Activated B cell treated with CpG ODN at 0.5 μM for 24 hours (primary cell): Measurements from ENCODE around the gene CCDC85B. TPM values are rescaled to one million over a fixed set of nuclear protein-coding genes. Genes with fewer than 3 reads are reported as not detected.

Source experiments
- ATAC-seq: fragments of 200-7000 bp; cut with Tn5 transposase; one replicate; pipeline ENCODE4 v1.10.0; 2021; ENCODE audit warnings: low read depth, mild to moderate bottlenecking, moderate library complexity
- CTCF ChIA-PET: fragments of 350-600 bp; sonication (Branson Sonifier 250); formaldehyde crosslinking; loops from one replicate; lab custom pipeline; 2021; ENCODE audit warnings: antibody characterized with exemption; lab: Charles Lee
- POLR2A ChIA-PET: fragments of 350-600 bp; sonication (Branson Sonifier 250); formaldehyde crosslinking; loops from one replicate; lab custom pipeline; 2021; ENCODE audit warnings: antibody characterized with exemption; lab: Charles Lee
- DNase-seq: peaks from one replicate; pipeline ENCODE4 v3.0.0; 2022
- H3K27ac Mint-ChIP-seq: one replicate; pipeline ENCODE4 v1.8.0; 2020; ENCODE audit warnings: mixed read lengths
- H3K27me3 Mint-ChIP-seq: one replicate; pipeline ENCODE4 v1.8.0; 2021; ENCODE audit warnings: mixed read lengths
- H3K36me3 Mint-ChIP-seq: one replicate; pipeline ENCODE4 v1.8.0; 2021; ENCODE audit warnings: low read depth, mixed read lengths
- H3K4me1 Mint-ChIP-seq: one replicate; pipeline ENCODE4 v1.8.0; 2021; ENCODE audit warnings: mixed read lengths
- H3K4me3 Mint-ChIP-seq: one replicate; pipeline ENCODE4 v1.8.0; 2020; ENCODE audit warnings: mild to moderate bottlenecking, mixed read lengths
- H3K9me3 Mint-ChIP-seq: one replicate; pipeline ENCODE4 v1.8.0; 2020; ENCODE audit warnings: mixed read lengths
- intact Hi-C: fragments of 100-400 bp; cut with micrococcal nuclease; formaldehyde crosslinking; loops from one replicate; pipeline ENCODE4 v1.15.1; 2024
- total RNA-seq: library from RNA; stranded (reverse); gene quantifications from 2 replicates; pipeline ENCODE4 v1.2.3, GENCODE V29; 2022
- TF ChIP-seq, protein P1 (sequence below): fragments of 200-600 bp; IDR thresholded peaks from one replicate; pipeline ENCODE4 v1.8.0; 2022; ENCODE audit warnings: antibody characterized with exemption, mild to moderate bottlenecking

The CCDC85B gene
- total RNA-seq, 1 donor from 2014 or later = 21.6 TPM

DNA sequence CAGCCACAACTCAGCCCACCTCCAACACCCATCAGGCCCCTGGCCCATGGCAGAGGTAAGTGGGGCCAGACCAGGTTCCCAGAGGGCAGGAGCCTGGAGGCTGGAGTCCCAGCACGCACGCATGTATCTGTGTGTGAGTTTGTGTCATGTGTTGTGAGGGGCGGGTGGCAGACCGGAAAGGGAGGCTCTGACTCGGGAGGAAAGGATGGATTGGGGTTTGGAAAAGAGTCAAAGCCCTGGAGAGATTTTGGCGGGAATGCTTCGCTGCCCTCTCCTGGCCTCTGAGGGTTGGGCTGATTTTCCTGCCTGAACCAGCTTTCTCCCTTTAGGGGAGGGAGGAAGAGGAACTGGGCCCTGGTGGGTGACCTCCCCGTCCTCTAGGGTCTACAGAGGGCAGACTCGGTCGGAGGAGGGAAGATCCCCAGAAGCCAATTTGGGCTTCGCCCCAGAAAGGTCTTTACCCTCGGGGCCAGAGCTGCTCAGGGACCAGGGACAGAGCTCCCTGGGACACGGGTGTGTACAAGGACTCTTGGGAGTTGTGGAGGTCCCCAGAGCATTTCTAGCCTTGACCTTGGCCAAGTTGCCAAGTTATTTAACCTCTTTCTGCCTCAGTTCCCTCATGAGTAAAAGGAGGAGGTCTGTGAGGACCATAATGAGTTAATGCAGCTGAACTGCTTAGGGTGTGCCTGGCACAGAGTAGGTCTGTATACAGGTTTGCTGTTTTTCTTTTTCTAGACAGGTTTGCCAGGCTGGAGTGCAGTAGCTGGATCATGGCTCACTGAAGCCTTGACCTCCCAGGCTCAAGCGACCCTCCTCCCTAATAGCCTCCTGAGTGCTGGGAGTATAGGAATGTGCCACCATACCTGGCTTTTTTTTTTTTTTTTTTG, 21.5 kb downstream of the CCDC85B start:
- Mint-ChIP-seq H3K9me3 (no peaks in the 10 kb centered on the region), H3K27ac (no peak overlapping the region), H3K27me3 (peaks cover 17% of the 10 kb centered on the region), H3K4me1 (peaks cover 34% of the 10 kb centered on the region), H3K36me3 (peaks cover 2% of the 10 kb centered on the region), H3K4me3 (no peak overlapping the region)
- TF ChIP-seq, protein P1, sequence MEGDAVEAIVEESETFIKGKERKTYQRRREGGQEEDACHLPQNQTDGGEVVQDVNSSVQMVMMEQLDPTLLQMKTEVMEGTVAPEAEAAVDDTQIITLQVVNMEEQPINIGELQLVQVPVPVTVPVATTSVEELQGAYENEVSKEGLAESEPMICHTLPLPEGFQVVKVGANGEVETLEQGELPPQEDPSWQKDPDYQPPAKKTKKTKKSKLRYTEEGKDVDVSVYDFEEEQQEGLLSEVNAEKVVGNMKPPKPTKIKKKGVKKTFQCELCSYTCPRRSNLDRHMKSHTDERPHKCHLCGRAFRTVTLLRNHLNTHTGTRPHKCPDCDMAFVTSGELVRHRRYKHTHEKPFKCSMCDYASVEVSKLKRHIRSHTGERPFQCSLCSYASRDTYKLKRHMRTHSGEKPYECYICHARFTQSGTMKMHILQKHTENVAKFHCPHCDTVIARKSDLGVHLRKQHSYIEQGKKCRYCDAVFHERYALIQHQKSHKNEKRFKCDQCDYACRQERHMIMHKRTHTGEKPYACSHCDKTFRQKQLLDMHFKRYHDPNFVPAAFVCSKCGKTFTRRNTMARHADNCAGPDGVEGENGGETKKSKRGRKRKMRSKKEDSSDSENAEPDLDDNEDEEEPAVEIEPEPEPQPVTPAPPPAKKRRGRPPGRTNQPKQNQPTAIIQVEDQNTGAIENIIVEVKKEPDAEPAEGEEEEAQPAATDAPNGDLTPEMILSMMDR = no peak
- no peak for DNase-seq
- no peak for ATAC-seq
- ChIA-PET POLR2A (interaction anchor here (0.7 kb wide), 2 partner anchors 12 to 50 kb away, joined by 3 to 8 read pairs; no protein-coding TSS in a partner anchor), CTCF (no interaction called here)
- intact Hi-C loops = no loop called here

DNA sequence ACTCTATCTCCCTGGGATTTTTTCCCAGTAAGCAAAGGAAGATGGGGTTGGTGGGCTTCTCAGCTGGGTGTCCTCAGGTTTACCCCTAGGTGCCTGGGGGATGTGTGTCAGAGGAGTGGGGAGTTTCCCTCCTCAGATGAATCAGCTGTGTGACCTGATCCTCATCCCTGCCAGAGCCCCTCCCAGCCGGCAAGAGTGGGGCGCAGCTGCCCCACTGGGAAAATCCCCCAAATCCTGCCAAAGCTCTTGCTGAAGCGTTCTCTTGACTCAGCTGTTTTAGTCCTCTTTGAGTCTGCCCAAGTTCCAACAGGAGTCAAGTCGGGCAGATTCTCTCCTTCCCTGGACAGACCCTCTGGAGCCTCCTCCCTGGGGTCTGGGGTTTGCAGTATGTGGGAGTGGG, 22.4 kb downstream of the CCDC85B start:
- intact Hi-C loops = no loop called here
- Mint-ChIP-seq H3K4me1 (peaks cover 43% of the 10 kb centered on the region), H3K4me3 (no peak overlapping the region), H3K9me3 (no peaks in the 10 kb centered on the region), H3K27me3 (peaks cover 15% of the 10 kb centered on the region), H3K36me3 (peaks cover 5% of the 10 kb centered on the region), H3K27ac (no peak overlapping the region)
- ATAC-seq = no peak
- DNase-seq = no peak
- ChIA-PET POLR2A (interaction anchor here (0.7 kb wide), 1 partner anchor 49 kb away, joined by 3 read pairs; no protein-coding TSS in a partner anchor), CTCF (no interaction called here)
- TF ChIP-seq, protein P1 = no peak

DNA sequence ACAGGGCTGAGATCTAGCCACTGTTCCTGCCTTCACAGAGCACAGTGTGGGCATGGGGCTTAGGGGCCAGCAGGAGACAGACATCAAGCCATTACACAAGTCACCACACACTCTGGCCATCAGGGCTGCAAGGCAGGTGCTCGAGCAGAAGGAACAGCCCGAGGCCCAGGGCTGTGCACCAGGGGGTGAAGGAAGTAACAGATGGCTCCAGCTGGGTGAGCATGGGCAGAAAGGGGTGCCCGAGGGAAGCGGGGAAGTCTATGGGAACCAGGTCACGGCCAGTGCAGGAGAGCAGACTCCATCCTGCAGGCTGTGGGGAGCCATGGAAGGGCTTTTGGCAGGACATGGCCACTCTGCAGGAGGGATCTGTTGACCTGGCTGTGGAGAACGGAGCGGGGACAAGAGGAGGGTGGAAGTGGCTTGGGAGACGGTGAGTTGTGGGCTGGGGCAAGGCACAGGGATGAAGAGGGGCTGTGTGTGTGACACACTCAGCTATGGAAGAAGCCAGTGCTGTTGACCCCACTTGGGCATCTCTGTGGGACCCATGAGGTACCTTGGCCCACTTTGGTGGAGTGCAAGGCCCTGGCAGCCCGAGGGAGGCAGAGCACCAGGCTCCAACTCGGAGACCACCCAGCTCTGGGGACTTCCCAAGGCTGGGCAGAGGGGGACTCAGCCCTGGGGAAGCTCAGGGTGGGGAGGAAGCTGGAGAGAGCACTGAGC, 24.8 kb downstream of the CCDC85B start:
- intact Hi-C loops = no loop called here
- no peaks in the 10 kb centered on the region for H3K9me3 Mint-ChIP-seq
- peak overlapping the region; percentile 28 for H3K27ac Mint-ChIP-seq
- peaks cover 5% of the 10 kb centered on the region for H3K27me3 Mint-ChIP-seq
- peak overlapping the region; percentile 2 for H3K4me3 Mint-ChIP-seq
- peaks cover 9% of the 10 kb centered on the region for H3K36me3 Mint-ChIP-seq
- ChIA-PET CTCF (interaction anchor here (0.8 to 1.6 kb wide), 2 partner anchors 27 to 73 kb away, joined by 3 to 6 read pairs; partner anchors contain the start of gene FIBP), POLR2A (interaction anchor here (0.5 to 2.3 kb wide), 7 partner anchors 21 to 1048 kb away, joined by 3 to 18 read pairs (median 6); partner anchors contain the start of genes CCDC85B and FIBP)
- TF ChIP-seq, protein P1 = no peak
- H3K4me1 Mint-ChIP-seq = peaks cover 50% of the 10 kb centered on the region
- ATAC-seq (no peak), DNase-seq (no peak)

DNA sequence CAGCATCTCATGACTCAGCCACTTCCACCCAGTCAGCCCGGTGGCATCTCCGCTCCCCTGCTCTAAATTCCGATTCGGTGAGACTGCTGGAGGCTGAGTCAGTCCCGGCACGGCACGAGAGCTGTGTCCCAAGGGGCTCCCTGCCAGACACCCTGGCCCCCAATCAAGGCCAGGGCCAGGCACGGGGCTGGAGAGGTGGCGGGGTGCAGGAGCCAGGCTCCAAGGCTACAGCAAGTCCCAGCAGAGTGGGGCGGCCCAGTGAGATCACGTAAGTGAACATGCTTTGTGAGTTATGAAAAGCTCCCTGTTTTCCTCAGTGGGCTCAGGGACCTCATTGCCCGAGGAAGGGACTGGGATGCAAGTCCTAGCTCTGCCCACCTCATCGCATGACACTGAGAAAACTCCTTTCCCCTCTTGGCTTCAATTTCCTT, 25.4 kb downstream of the CCDC85B start:
- peaks cover 3% of the 10 kb centered on the region for H3K27me3 Mint-ChIP-seq

More for the DNA sequence above, 25.4 kb downstream of the CCDC85B start:
- H3K4me3 Mint-ChIP-seq = no peak overlapping the region
- no peaks in the 10 kb centered on the region for H3K9me3 Mint-ChIP-seq
- no peak overlapping the region for H3K27ac Mint-ChIP-seq
- H3K4me1 Mint-ChIP-seq = peaks cover 55% of the 10 kb centered on the region
- TF ChIP-seq, protein P1 = no peak
- H3K36me3 Mint-ChIP-seq = peaks cover 9% of the 10 kb centered on the region
- ATAC-seq (no peak), DNase-seq (no peak)
- intact Hi-C loops = no loop called here
- ChIA-PET POLR2A (interaction anchor here (0.5 to 2.3 kb wide), 6 partner anchors 22 to 1047 kb away, joined by 3 to 18 read pairs (median 5); partner anchors contain the start of genes CCDC85B and FIBP), CTCF (interaction anchor here (1.6 kb wide), 1 partner anchor 27 kb away, joined by 6 read pairs; the partner anchor contains the start of gene FIBP)
